Measurements from ENCODE around the gene CMTR1.

- no peak for TF ChIP-seq POLR2A (IDR thresholded peaks at IDR 0.05)
- no peak for TF ChIP-seq CTCF (IDR thresholded peaks at IDR 0.05 in 8 of 11, conservative IDR thresholded peaks at IDR 0.05 in 3 of 11)
- TF ChIP-seq POLR2AphosphoS5 (IDR thresholded peaks at IDR 0.05) = no peak
These were observed 48.9 kb downstream of the CMTR1 start for GRCh38 chr6:37481711-37482605.

All from spleen (tissue), 7 donors.